GM12878 (cell line): ENCODE data around the gene ADCY5. TPM values are rescaled to one million over a fixed set of nuclear protein-coding genes. Genes with fewer than 3 reads are reported as not detected.

Experiments
- ATAC-seq: fragments of 200-7000 bp; cut with Tn5 transposase; 3 replicates; pipeline ENCODE4 v1.9.1; 2020; ENCODE audit warnings: mild to moderate bottlenecking, moderate library complexity
- BruUV-seq: library from RNA; stranded (reverse); fragments of 400-500 nt; replicated peaks from 2 replicates; lab custom pipeline; 2021; lab: Mats Ljungman, UMichigan
- CTCF ChIA-PET: fragments of 300-600 bp; sonication (Branson Sonifier 250); formaldehyde crosslinking; extraction: SDS; loops from one replicate; lab custom pipeline; 2021; ENCODE audit warnings: inconsistent platforms; lab: Yijun Ruan, JAX
- POLR2A ChIA-PET: fragments of 350-600 bp; formaldehyde crosslinking; extraction: SDS; loops from one replicate; lab custom pipeline; 2021; ENCODE audit warnings: inconsistent platforms; lab: Charles Lee
- RAD21 ChIA-PET: fragments of 300-600 bp; sonication (Branson Sonifier 250); formaldehyde crosslinking; loops from one replicate; lab custom pipeline; 2023; ENCODE audit warnings: antibody characterized with exemption; ENCODE audit not compliant: unreplicated experiment; lab: Charles Lee
- SMC1A ChIA-PET: fragments of 300-600 bp; sonication (Branson Sonifier 250); formaldehyde crosslinking; loops from one replicate; lab custom pipeline; 2023; ENCODE audit not compliant: unreplicated experiment, uncharacterized antibody; lab: Charles Lee
- DNase-seq: peaks from one replicate; pipeline ENCODE4 v3.0.0-alpha.2; 2011; ENCODE audit warnings: low read depth, low spot score
- FAIRE-seq: peaks from 3 replicates; lab custom pipeline; 2011; peaks lifted over from hg19 to GRCh38; lab: Jason Lieb, UNC
- H2AFZ ChIP-seq: 2 replicates; pipeline ENCODE4 v1.6.0; 2011; ENCODE audit warnings: low read depth, low read length, control low read depth; ENCODE audit not compliant: control insufficient read depth
- H3K27ac ChIP-seq: 2 replicates; pipeline ENCODE4 v1.5.1; 2011; ENCODE audit warnings: control low read depth; ENCODE audit not compliant: control insufficient read depth, insufficient read depth
- H3K27me3 ChIP-seq, 2 experiments: replicated peaks in 1 of 2; 2 replicates each; pipeline versions ENCODE4 v1.6.0 to v1.6.1; 2011; ENCODE audit warnings: low read length in 1 of 2; ENCODE audit not compliant: control insufficient read depth in 2 of 2, insufficient read depth in 2 of 2
- H3K36me3 ChIP-seq, 2 experiments: 2 replicates each; pipeline ENCODE4 v1.5.1; 2011; ENCODE audit warnings: low read length in 1 of 2; ENCODE audit not compliant: control insufficient read depth in 2 of 2, insufficient read depth in 2 of 2
- H3K4me1 ChIP-seq: 2 replicates; pipeline ENCODE4 v1.6.1; 2011; ENCODE audit warnings: mild to moderate bottlenecking, low read length, moderate library complexity, mixed read lengths; ENCODE audit not compliant: control insufficient read depth, insufficient read depth
- H3K4me2 ChIP-seq: 2 replicates; pipeline ENCODE4 v1.6.0; 2011; ENCODE audit warnings: control low read depth; ENCODE audit not compliant: control insufficient read depth, insufficient read depth
- H3K4me3 ChIP-seq: fragments of 200-600 bp; sonication (generic); 2 replicates; pipeline ENCODE4 v1.5.1; 2016
- H3K79me2 ChIP-seq: 2 replicates; pipeline ENCODE4 v1.6.0; 2011; ENCODE audit warnings: low read length; ENCODE audit not compliant: control insufficient read depth, insufficient read depth
- H3K9ac ChIP-seq: 2 replicates; pipeline ENCODE4 v1.8.0; 2011; ENCODE audit warnings: low read length, control low read depth, mixed read lengths; ENCODE audit not compliant: control insufficient read depth, insufficient read depth
- H3K9me3 ChIP-seq: replicated peaks from 3 replicates; pipeline ENCODE4 v1.5.1; 2011; ENCODE audit warnings: mild to moderate bottlenecking, low read length; ENCODE audit not compliant: control insufficient read depth, insufficient read depth
- H4K20me1 ChIP-seq: 2 replicates; pipeline ENCODE4 v1.6.0; 2011; ENCODE audit not compliant: control insufficient read depth, insufficient read depth
- ESRRA ChIP-seq: IDR thresholded peaks from 2 replicates; pipeline ENCODE4 v1.6.1; 2012; ENCODE audit warnings: mild to moderate bottlenecking, low read length, improper control_type of control experiment
- FOXM1 ChIP-seq: IDR thresholded peaks from 2 replicates; pipeline ENCODE4 v1.6.1; 2012; ENCODE audit warnings: low read depth, mild to moderate bottlenecking, inconsistent platforms, low read length, moderate library complexity
- IRF4 ChIP-seq: IDR thresholded peaks from 2 replicates; pipeline ENCODE4 v1.6.1; 2011; ENCODE audit warnings: low read depth, low read length
- PAX5 ChIP-seq: IDR thresholded peaks from 2 replicates; pipeline ENCODE4 v1.6.1; 2011; ENCODE audit warnings: low read depth, low read length, borderline replicate concordance
- PRDM15 ChIP-seq: fragments of 450-650 bp; formaldehyde crosslinking; IDR thresholded peaks from 2 replicates; pipeline ENCODE4 v1.4.0; 2020; ENCODE audit warnings: mild to moderate bottlenecking, moderate library complexity
- TCF12 ChIP-seq: IDR thresholded peaks from 2 replicates; pipeline ENCODE4 v1.6.1; 2011; ENCODE audit warnings: low read depth, mild to moderate bottlenecking, low read length
- WGBS: methylation state at CpG from one replicate; pipeline ENCODE4 v1.1.6; 2016; ENCODE audit warnings: low lambda C conversion rate; ENCODE audit not compliant: insufficient replicate concordance, insufficient coverage; ENCODE audit errors: missing lambda C conversion rate; 5-methylcytosine and 5-hydroxymethylcytosine counted together
- in situ Hi-C: fragments of 300-500 bp; cut with MboI; formaldehyde crosslinking; loops from 9 replicates; pipeline ENCODE4 v1.14.3; 2018; ENCODE audit warnings: mixed read lengths
- intact Hi-C: fragments of 100-400 bp; cut with micrococcal nuclease; formaldehyde crosslinking; loops from one replicate; pipeline ENCODE4 v1.14.2; 2022; ENCODE audit not compliant: unreplicated experiment
- polyA plus RNA-seq, 11 experiments: library from polyadenylated mRNA; depleted of rRNA in 4 of 11; unstranded in 6 of 11; stranded (reverse) in 5 of 11; fragments of >200 nt; fragmentation: Nextera tagmentation in 4 of 11; fragmentation: Illumina TruSeq in 1 of 11; extraction: Ambion mirVana in 4 of 11; extraction: Trizol in 1 of 11; gene quantifications; 1 replicate in 1 of 11; 2 replicates in 10 of 11; pipeline versions ENCODE4 v1.2.1 to v1.2.3, GENCODE V29; 2011 to 2016; ENCODE audit warnings: inconsistent platforms in 2 of 11, missing spikeins in 2 of 11, low read depth in 1 of 11
- total RNA-seq, 4 experiments: library from RNA; depleted of rRNA in 3 of 4; stranded (reverse); fragments of >200 nt in 3 of 4; fragmentation: Illumina TruSeq in 1 of 4; extraction: Trizol in 1 of 4; gene quantifications; 2 replicates each; pipeline versions ENCODE4 v1.2.1 to v1.2.3, GENCODE V29; 2013 to 2021

ADCY5 gene
- total and polyA plus RNA-seq, 10 of the 15 experiments (the other 5 are each of a cell fraction or from before 2014, with no cell fraction given) = under 0.01 to 0.24 (median 0.02) TPM; not detected in 4

- TF ChIP-seq FOXM1 = no peak
Observed at GRCh38 chr3:123481722-123482457, 33.0 kb upstream of the ADCY5 start (continued).

- Histone ChIP-seq H3K9ac (no peak overlapping the region), H3K36me3 (no peaks in the 10 kb centered on the region), H3K27ac (no peak overlapping the region), H3K4me2 (no peak overlapping the region), H3K4me3 (no peak overlapping the region), H3K27me3 (no peaks in the 10 kb centered on the region), H3K4me1 (no peaks in the 10 kb centered on the region), H3K9me3 (no peaks in the 10 kb centered on the region), H3K79me2 (no peaks in the 10 kb centered on the region), H2AFZ (no peak overlapping the region), H4K20me1 (no peaks in the 10 kb centered on the region)
- no peak for FAIRE-seq
- intact Hi-C loops (no loop called here), in situ Hi-C loops (no loop called here)
- no peak for ATAC-seq
- SMC1A ChIA-PET = no interaction called here
- RAD21 ChIA-PET = no interaction called here
- no peak for DNase-seq
- no peak for TF ChIP-seq PAX5
- no peak for TF ChIP-seq PRDM15
- TF ChIP-seq TCF12 = no peak
- no peak for TF ChIP-seq IRF4
- TF ChIP-seq ESRRA = no peak
- POLR2A ChIA-PET = no interaction called here
- CTCF ChIA-PET = no interaction called here
- WGBS = 70% methylated on average over 7 of the region's 7 CpGs
- no TSS peak for BruUV-seq
Observed at GRCh38 chr3:123481071-123481470, 32.2 kb upstream of the ADCY5 start.
